ENCODE data around the gene OR52M1.
"Not testable (repeated sequence)": the region's sequence is repeated elsewhere in the genome, so short reads cannot be mapped to it uniquely, and the experiment has no call there.

OR52M1 gene

DNA sequence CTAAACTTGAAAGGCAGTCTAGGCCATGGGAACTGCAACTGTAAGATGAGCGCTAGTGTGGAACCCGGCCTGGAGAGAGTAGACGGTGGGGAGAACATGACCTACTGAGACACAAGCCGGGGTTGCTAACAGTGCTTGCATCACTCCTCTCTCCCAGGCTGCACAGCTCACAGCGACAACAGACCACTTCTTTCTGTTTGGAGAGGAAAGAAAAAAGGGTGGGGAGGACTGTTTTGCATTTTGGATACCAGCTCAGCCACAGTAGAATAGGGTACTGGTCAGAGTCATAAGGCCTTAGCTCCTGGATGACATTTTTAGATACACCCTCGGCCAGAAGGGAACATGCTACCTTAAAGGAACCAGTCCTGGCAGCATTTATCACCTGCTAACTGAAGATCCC, 22.2 kb upstream of the OR52M1 start (continued):
- TF ChIP-seq BACH2 (CRISPR knock-in tag; IDR thresholded peaks at IDR 0.05; ENCODE audit: borderline replicate concordance) (no peak), PPARA (CRISPR knock-in tag; IDR thresholded peaks at IDR 0.05; ENCODE audit: borderline replicate concordance) (no peak), TCF4 (CRISPR knock-in tag; IDR thresholded peaks at IDR 0.05; ENCODE audit: borderline replicate concordance) (no peak), GLIS3 (CRISPR knock-in tag; IDR thresholded peaks at IDR 0.05) (no peak), ISL1 (CRISPR knock-in tag; IDR thresholded peaks at IDR 0.05) (no peak)
- TF ChIP-seq, protein P1, sequence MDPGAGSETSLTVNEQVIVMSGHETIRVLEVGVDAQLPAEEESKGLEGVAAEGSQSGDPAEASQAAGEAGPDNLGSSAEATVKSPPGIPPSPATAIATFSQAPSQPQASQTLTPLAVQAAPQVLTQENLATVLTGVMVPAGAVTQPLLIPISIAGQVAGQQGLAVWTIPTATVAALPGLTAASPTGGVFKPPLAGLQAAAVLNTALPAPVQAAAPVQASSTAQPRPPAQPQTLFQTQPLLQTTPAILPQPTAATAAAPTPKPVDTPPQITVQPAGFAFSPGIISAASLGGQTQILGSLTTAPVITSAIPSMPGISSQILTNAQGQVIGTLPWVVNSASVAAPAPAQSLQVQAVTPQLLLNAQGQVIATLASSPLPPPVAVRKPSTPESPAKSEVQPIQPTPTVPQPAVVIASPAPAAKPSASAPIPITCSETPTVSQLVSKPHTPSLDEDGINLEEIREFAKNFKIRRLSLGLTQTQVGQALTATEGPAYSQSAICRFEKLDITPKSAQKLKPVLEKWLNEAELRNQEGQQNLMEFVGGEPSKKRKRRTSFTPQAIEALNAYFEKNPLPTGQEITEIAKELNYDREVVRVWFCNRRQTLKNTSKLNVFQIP (CRISPR knock-in tag; IDR thresholded peaks at IDR 0.05; ENCODE audit: borderline replicate concordance, low read depth) = no peak

DNA sequence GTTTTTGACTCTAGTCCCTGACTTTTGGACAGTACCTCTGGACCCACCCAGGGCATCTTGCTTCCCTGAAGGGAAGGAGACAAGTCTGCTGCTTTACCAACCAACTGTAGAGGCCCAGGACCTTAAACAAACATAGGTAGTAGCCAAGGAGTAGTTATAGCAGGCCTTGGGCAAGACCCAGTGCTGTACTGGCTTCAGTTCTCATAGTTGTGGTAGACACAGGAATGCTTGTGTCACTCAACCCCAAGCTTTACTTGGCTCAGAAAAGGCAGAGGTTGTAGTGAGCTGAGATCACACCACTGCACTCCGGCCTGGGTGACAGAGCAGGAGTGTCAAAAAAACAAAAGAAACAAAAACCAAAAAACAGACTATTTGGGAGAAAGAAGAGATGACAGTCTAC, 21.3 kb upstream of the OR52M1 start:
- no peak for ATAC-seq
- no peak for TF ChIP-seq PPARA (CRISPR knock-in tag; IDR thresholded peaks at IDR 0.05; ENCODE audit: borderline replicate concordance)
- no peak for TF ChIP-seq ZC3H10 (CRISPR knock-in tag; IDR thresholded peaks at IDR 0.05)
- TF ChIP-seq, protein P2, sequence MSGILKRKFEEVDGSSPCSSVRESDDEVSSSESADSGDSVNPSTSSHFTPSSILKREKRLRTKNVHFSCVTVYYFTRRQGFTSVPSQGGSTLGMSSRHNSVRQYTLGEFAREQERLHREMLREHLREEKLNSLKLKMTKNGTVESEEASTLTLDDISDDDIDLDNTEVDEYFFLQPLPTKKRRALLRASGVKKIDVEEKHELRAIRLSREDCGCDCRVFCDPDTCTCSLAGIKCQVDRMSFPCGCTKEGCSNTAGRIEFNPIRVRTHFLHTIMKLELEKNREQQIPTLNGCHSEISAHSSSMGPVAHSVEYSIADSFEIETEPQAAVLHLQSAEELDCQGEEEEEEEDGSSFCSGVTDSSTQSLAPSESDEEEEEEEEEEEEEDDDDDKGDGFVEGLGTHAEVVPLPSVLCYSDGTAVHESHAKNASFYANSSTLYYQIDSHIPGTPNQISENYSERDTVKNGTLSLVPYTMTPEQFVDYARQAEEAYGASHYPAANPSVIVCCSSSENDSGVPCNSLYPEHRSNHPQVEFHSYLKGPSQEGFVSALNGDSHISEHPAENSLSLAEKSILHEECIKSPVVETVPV (CRISPR knock-in tag; IDR thresholded peaks at IDR 0.05) = no peak
- TF ChIP-seq ZFP30 (CRISPR knock-in tag; IDR thresholded peaks at IDR 0.05) = no peak
- no peak for TF ChIP-seq GLIS3 (CRISPR knock-in tag; IDR thresholded peaks at IDR 0.05)
- TF ChIP-seq CSDC2 (CRISPR knock-in tag; IDR thresholded peaks at IDR 0.05) = no peak
- TF ChIP-seq, protein P3, sequence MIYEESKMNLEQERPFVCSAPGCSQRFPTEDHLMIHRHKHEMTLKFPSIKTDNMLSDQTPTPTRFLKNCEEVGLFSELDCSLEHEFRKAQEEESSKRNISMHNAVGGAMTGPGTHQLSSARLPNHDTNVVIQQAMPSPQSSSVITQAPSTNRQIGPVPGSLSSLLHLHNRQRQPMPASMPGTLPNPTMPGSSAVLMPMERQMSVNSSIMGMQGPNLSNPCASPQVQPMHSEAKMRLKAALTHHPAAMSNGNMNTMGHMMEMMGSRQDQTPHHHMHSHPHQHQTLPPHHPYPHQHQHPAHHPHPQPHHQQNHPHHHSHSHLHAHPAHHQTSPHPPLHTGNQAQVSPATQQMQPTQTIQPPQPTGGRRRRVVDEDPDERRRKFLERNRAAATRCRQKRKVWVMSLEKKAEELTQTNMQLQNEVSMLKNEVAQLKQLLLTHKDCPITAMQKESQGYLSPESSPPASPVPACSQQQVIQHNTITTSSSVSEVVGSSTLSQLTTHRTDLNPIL (CRISPR knock-in tag; IDR thresholded peaks at IDR 0.05; ENCODE audit: low read depth) = no peak
- TF ChIP-seq, protein P4, sequence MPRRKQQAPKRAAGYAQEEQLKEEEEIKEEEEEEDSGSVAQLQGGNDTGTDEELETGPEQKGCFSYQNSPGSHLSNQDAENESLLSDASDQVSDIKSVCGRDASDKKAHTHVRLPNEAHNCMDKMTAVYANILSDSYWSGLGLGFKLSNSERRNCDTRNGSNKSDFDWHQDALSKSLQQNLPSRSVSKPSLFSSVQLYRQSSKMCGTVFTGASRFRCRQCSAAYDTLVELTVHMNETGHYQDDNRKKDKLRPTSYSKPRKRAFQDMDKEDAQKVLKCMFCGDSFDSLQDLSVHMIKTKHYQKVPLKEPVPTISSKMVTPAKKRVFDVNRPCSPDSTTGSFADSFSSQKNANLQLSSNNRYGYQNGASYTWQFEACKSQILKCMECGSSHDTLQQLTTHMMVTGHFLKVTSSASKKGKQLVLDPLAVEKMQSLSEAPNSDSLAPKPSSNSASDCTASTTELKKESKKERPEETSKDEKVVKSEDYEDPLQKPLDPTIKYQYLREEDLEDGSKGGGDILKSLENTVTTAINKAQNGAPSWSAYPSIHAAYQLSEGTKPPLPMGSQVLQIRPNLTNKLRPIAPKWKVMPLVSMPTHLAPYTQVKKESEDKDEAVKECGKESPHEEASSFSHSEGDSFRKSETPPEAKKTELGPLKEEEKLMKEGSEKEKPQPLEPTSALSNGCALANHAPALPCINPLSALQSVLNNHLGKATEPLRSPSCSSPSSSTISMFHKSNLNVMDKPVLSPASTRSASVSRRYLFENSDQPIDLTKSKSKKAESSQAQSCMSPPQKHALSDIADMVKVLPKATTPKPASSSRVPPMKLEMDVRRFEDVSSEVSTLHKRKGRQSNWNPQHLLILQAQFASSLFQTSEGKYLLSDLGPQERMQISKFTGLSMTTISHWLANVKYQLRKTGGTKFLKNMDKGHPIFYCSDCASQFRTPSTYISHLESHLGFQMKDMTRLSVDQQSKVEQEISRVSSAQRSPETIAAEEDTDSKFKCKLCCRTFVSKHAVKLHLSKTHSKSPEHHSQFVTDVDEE (CRISPR knock-in tag; IDR thresholded peaks at IDR 0.05) = no peak
- no peak for TF ChIP-seq BACH2 (CRISPR knock-in tag; IDR thresholded peaks at IDR 0.05; ENCODE audit: borderline replicate concordance)
- TF ChIP-seq, protein P1 (CRISPR knock-in tag; IDR thresholded peaks at IDR 0.05; ENCODE audit: borderline replicate concordance, low read depth) = no peak
- no peak for TF ChIP-seq ESRRG (CRISPR knock-in tag; IDR thresholded peaks at IDR 0.05)
- TF ChIP-seq ISL1 (CRISPR knock-in tag; IDR thresholded peaks at IDR 0.05) = no peak
- TF ChIP-seq ZFP3 (CRISPR knock-in tag; IDR thresholded peaks at IDR 0.05) = no peak
- TF ChIP-seq OSR1 (CRISPR knock-in tag; IDR thresholded peaks at IDR 0.05) = no peak
- no peak for TF ChIP-seq SNAI2 (CRISPR knock-in tag; IDR thresholded peaks at IDR 0.05)
- no peak for TF ChIP-seq ZNF70 (CRISPR knock-in tag; IDR thresholded peaks at IDR 0.05)

DNA sequence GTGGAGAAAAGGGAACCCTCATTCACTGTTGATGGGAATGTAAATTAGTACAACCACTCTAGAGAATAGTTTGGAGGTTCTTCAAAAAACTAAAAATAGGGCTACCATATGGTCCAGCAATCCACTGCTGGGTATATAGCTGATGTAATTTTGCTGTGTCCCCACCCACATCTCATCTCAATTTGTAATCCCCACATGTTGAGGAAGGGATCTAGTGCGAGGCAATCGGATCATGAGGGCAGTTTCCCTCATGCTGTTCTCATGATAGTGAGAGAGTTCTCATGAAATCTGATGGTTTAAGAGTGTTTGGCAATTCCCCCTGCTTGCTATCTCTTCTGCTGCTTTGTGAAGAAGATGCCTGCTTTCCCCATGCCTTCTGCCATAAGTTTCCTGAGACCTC, 17.1 kb upstream of the OR52M1 start:
- ATAC-seq = no peak
- no peak for TF ChIP-seq TCF4 (CRISPR knock-in tag; IDR thresholded peaks at IDR 0.05; ENCODE audit: borderline replicate concordance)
- no peak for TF ChIP-seq ZNF8 (CRISPR knock-in tag; IDR thresholded peaks at IDR 0.05)
- TF ChIP-seq ZFP30 (CRISPR knock-in tag; IDR thresholded peaks at IDR 0.05) = no peak
- TF ChIP-seq ESRRG (CRISPR knock-in tag; IDR thresholded peaks at IDR 0.05) = no peak
- TF ChIP-seq, protein P5, sequence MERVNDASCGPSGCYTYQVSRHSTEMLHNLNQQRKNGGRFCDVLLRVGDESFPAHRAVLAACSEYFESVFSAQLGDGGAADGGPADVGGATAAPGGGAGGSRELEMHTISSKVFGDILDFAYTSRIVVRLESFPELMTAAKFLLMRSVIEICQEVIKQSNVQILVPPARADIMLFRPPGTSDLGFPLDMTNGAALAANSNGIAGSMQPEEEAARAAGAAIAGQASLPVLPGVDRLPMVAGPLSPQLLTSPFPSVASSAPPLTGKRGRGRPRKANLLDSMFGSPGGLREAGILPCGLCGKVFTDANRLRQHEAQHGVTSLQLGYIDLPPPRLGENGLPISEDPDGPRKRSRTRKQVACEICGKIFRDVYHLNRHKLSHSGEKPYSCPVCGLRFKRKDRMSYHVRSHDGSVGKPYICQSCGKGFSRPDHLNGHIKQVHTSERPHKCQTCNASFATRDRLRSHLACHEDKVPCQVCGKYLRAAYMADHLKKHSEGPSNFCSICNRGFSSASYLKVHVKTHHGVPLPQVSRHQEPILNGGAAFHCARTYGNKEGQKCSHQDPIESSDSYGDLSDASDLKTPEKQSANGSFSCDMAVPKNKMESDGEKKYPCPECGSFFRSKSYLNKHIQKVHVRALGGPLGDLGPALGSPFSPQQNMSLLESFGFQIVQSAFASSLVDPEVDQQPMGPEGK (CRISPR knock-in tag; IDR thresholded peaks at IDR 0.05; ENCODE audit: borderline replicate concordance) = no peak
- TF ChIP-seq, protein P4 (CRISPR knock-in tag; IDR thresholded peaks at IDR 0.05) = no peak
- TF ChIP-seq BACH2 (CRISPR knock-in tag; IDR thresholded peaks at IDR 0.05; ENCODE audit: borderline replicate concordance) = no peak
- TF ChIP-seq CSDC2 (CRISPR knock-in tag; IDR thresholded peaks at IDR 0.05) = no peak
- TF ChIP-seq GLIS3 (CRISPR knock-in tag; IDR thresholded peaks at IDR 0.05) = no peak
- no peak for TF ChIP-seq OSR1 (CRISPR knock-in tag; IDR thresholded peaks at IDR 0.05)
- TF ChIP-seq ZC3H10 (CRISPR knock-in tag; IDR thresholded peaks at IDR 0.05) = no peak
- no peak for TF ChIP-seq TOX (CRISPR knock-in tag; IDR thresholded peaks at IDR 0.05; ENCODE audit: borderline replicate concordance)
- TF ChIP-seq, protein P1 (CRISPR knock-in tag; IDR thresholded peaks at IDR 0.05; ENCODE audit: borderline replicate concordance, low read depth) = no peak

DNA sequence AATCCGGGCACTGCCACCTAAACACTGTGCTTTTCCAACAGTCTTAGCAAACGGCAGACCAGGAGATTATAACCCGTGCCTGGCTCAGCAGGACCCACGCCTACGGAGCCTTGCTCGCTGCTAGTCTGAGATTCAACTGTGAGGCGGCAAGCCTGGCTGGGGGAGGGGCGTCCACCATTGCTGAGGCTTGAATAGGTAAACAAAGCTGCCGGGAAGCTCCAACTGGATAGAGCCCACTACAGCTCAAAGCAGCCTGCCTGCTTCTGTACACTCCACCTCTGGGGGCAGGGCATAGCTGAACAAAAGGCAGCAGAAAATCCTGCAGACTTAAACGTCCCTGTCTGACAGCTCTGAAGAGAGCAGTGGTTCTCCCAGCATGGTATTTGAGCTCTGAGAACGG, 13.3 kb upstream of the OR52M1 start:
- not testable (repeated sequence) for ATAC-seq

Measured in SK-N-SH treated with all-trans-retinoic acid at 6 μM for 48 hours (cell line).